SK-N-SH treated with all-trans-retinoic acid at 6 μM for 48 hours (cell line): ENCODE measurements around the gene HIBCH.

Experiments
- ATAC-seq: fragments of 200-7000 bp; cut with Tn5 transposase; 3 replicates; pipeline ENCODE4 v1.9.1; 2020; ENCODE audit warnings: mild to moderate bottlenecking, moderate library complexity
- ARNTL ChIP-seq: fragments of 450-650 bp; formaldehyde crosslinking; IDR thresholded peaks from 2 replicates; pipeline ENCODE4 v1.5.0; 2020; ENCODE audit warnings: low read depth, mild to moderate bottlenecking, moderate library complexity, borderline replicate concordance
- BACH2 ChIP-seq: fragments of 250-450 bp; sonication (Bioruptor Pico); IDR thresholded peaks from 2 replicates; pipeline ENCODE4 v1.9.0; 2021; ENCODE audit warnings: mild to moderate bottlenecking, borderline replicate concordance
- CREB5 ChIP-seq: fragments of 250-450 bp; sonication (Bioruptor Pico); IDR thresholded peaks from 2 replicates; pipeline ENCODE4 v1.5.1; 2020; ENCODE audit warnings: low read depth, mild to moderate bottlenecking, moderate library complexity
- CSDC2 ChIP-seq: fragments of 250-450 bp; sonication (Bioruptor Pico); IDR thresholded peaks from 2 replicates; pipeline ENCODE4 v1.5.0; 2020; ENCODE audit warnings: mild to moderate bottlenecking, moderate library complexity
- CSRNP3 ChIP-seq: fragments of 250-450 bp; sonication (Bioruptor Pico); IDR thresholded peaks from 2 replicates; pipeline ENCODE4 v1.5.1; 2021; ENCODE audit warnings: mild to moderate bottlenecking, moderate library complexity
- GLIS3 ChIP-seq: fragments of 250-450 bp; sonication (Bioruptor Pico); IDR thresholded peaks from 2 replicates; pipeline ENCODE4 v1.5.0; 2020; ENCODE audit warnings: mild to moderate bottlenecking, moderate library complexity
- ISL1 ChIP-seq: fragments of 250-450 bp; sonication (Bioruptor Pico); IDR thresholded peaks from 2 replicates; pipeline ENCODE4 v2.1.2; 2022; ENCODE audit warnings: mild to moderate bottlenecking, moderate library complexity
- OSR1 ChIP-seq: fragments of 250-450 bp; sonication (Bioruptor Pico); IDR thresholded peaks from 2 replicates; pipeline ENCODE4 v1.8.0; 2022; ENCODE audit warnings: moderate library complexity, mild to moderate bottlenecking, inconsistent platforms
- PATZ1 ChIP-seq: fragments of 250-450 bp; sonication (Bioruptor Pico); IDR thresholded peaks from 2 replicates; pipeline ENCODE4 v1.8.0; 2020; ENCODE audit warnings: mild to moderate bottlenecking, moderate library complexity, borderline replicate concordance
- POU6F1 ChIP-seq: fragments of 250-450 bp; sonication (Bioruptor Pico); IDR thresholded peaks from 2 replicates; pipeline ENCODE4 v1.8.0; 2021; ENCODE audit warnings: low read depth, mild to moderate bottlenecking, moderate library complexity, borderline replicate concordance
- PPARA ChIP-seq: fragments of 250-450 bp; sonication (Bioruptor Pico); IDR thresholded peaks from 2 replicates; pipeline ENCODE4 v1.5.0; 2020; ENCODE audit warnings: mild to moderate bottlenecking, borderline replicate concordance
- RARB ChIP-seq: fragments of 250-450 bp; sonication (Bioruptor Pico); IDR thresholded peaks from 2 replicates; pipeline ENCODE4 v1.8.0; 2021; ENCODE audit warnings: mild to moderate bottlenecking, moderate library complexity
- SNAI2 ChIP-seq: fragments of 250-450 bp; sonication (Bioruptor Pico); IDR thresholded peaks from 2 replicates; pipeline ENCODE4 v1.5.0; 2020; ENCODE audit warnings: mild to moderate bottlenecking, moderate library complexity
- TCF4 ChIP-seq: fragments of 250-450 bp; sonication (Bioruptor Pico); IDR thresholded peaks from 2 replicates; pipeline ENCODE4 v1.8.0; 2021; ENCODE audit warnings: mild to moderate bottlenecking, moderate library complexity, borderline replicate concordance
- TOX ChIP-seq: fragments of 250-450 bp; sonication (Bioruptor Pico); IDR thresholded peaks from 2 replicates; pipeline ENCODE4 v1.8.0; 2021; ENCODE audit warnings: mild to moderate bottlenecking, moderate library complexity, borderline replicate concordance
- TSHZ2 ChIP-seq: fragments of 250-450 bp; sonication (Bioruptor Pico); IDR thresholded peaks from 2 replicates; pipeline ENCODE4 v1.5.0; 2020; ENCODE audit warnings: mild to moderate bottlenecking, moderate library complexity
- ZC3H10 ChIP-seq: fragments of 250-450 bp; sonication (Bioruptor Pico); IDR thresholded peaks from 2 replicates; pipeline ENCODE4 v1.5.1; 2021; ENCODE audit warnings: mild to moderate bottlenecking, moderate library complexity
- ZFP3 ChIP-seq: fragments of 250-450 bp; sonication (Bioruptor Pico); IDR thresholded peaks from 2 replicates; pipeline ENCODE4 v1.5.0; 2020; ENCODE audit warnings: mild to moderate bottlenecking, moderate library complexity
- ZNF70 ChIP-seq: fragments of 450-650 bp; formaldehyde crosslinking; IDR thresholded peaks from 2 replicates; pipeline ENCODE4 v1.5.0; 2020; ENCODE audit warnings: mild to moderate bottlenecking, moderate library complexity
- ZNF8 ChIP-seq: fragments of 450-650 bp; formaldehyde crosslinking; IDR thresholded peaks from 2 replicates; pipeline ENCODE4 v1.5.0; 2020; ENCODE audit warnings: mild to moderate bottlenecking, moderate library complexity

The HIBCH gene

GRCh38 chr2:190319555-190320498, at the start of gene HIBCH:
TSS of gene HIBCH (minus strand) at chr2:190319826. CDS start at chr2:190319750, 76 bp downstream.
- TF ChIP-seq TSHZ2 (CRISPR knock-in tag) (0 out of 2 replicates have a peak, but pooled peaks have one; percentile 39), CSRNP3 (CRISPR knock-in tag) (no peak), ZNF70 (CRISPR knock-in tag) (peak; percentile 60; the same call in 1 of the 2 replicates)
- ATAC-seq = peak; percentile 97

GRCh38 chr2:190367091-190367490, 47.5 kb upstream of the HIBCH start:
- no peak for ATAC-seq
- TF ChIP-seq CSDC2 (CRISPR knock-in tag) = no peak
- TF ChIP-seq ARNTL = no peak
- TF ChIP-seq CSRNP3 (CRISPR knock-in tag) = no peak
- TF ChIP-seq TSHZ2 (CRISPR knock-in tag) = no peak
- no peak for TF ChIP-seq BACH2 (CRISPR knock-in tag)
- no peak for TF ChIP-seq PATZ1
- TF ChIP-seq ISL1 (CRISPR knock-in tag) = no peak
- no peak for TF ChIP-seq ZFP3 (CRISPR knock-in tag)
- TF ChIP-seq GLIS3 = no peak
- TF ChIP-seq ZNF8 (CRISPR knock-in tag) = no peak
- no peak for TF ChIP-seq ZNF70 (CRISPR knock-in tag)
- TF ChIP-seq PPARA (CRISPR knock-in tag) = no peak
- TF ChIP-seq SNAI2 = no peak
- no peak for TF ChIP-seq ZC3H10 (CRISPR knock-in tag)
- no peak for TF ChIP-seq RARB (CRISPR knock-in tag)
- no peak for TF ChIP-seq CREB5
- no peak for TF ChIP-seq TOX (CRISPR knock-in tag)
- no peak for TF ChIP-seq TCF4
- TF ChIP-seq POU6F1 = no peak
- TF ChIP-seq OSR1 (CRISPR knock-in tag) = no peak
